ENCODE data around the gene TACC2. TPM values are rescaled to one million over a fixed set of nuclear protein-coding genes. Genes with fewer than 3 reads are reported as not detected.

Gene TACC2
- total RNA-seq, 2 experiments from 2014 or later = not detected

GRCh38 chr10:122181041-122181732, 192.2 kb downstream of the TACC2 start:
- Histone ChIP-seq H3K4me2 (ENCODE audit: low read length) (no peak overlapping the region), H3K27ac (ENCODE audit: low read depth, low read length, poor library complexity, severe bottlenecking) (no peak overlapping the region), H3K4me3 (ENCODE audit: low read depth, low read length, poor library complexity, severe bottlenecking) (no peak overlapping the region), H4K20me1 (ENCODE audit: insufficient read depth, low read length) (no peaks in the 10 kb centered on the region), H3K79me2 (ENCODE audit: insufficient read depth, low read depth, low read length) (no peaks in the 10 kb centered on the region), H3K9me3 (ENCODE audit: low read length) (no peaks in the 10 kb centered on the region), H3K4me1 (ENCODE audit: insufficient read depth, low read length, poor library complexity, severe bottlenecking) (no peaks in the 10 kb centered on the region), H3K36me3 (ENCODE audit: insufficient read depth, low read length) (no peaks in the 10 kb centered on the region), H2AFZ (ENCODE audit: low read length) (no peak overlapping the region), H3K9me2 (ENCODE audit: insufficient read depth, low read length) (no peaks in the 10 kb centered on the region)
- no peak for TF ChIP-seq EZH2phosphoT487 (IDR thresholded peaks at IDR 0.05; ENCODE audit: borderline replicate concordance, low read depth, low read length)
- TF ChIP-seq CTCF (conservative IDR thresholded peaks at IDR 0.05; ENCODE audit: low read length) = no peak
- CTCF ChIA-PET (ENCODE audit: unreplicated experiment) = no interaction called here
- DNase-seq (ENCODE audit: low spot score) = no peak
- BruUV-seq (replicated peaks) = no TSS peak
- intact Hi-C loops (cut with micrococcal nuclease; ENCODE audit: unreplicated experiment) = no loop called here
- POLR2A ChIA-PET = no interaction called here

- BruUV-seq (replicated peaks) = no TSS peak
- no peak for DNase-seq (ENCODE audit: low spot score)
- CTCF ChIA-PET (ENCODE audit: unreplicated experiment) = no interaction called here
- Histone ChIP-seq H2AFZ (ENCODE audit: low read length) (no peak overlapping the region), H3K9me2 (ENCODE audit: insufficient read depth, low read length) (no peaks in the 10 kb centered on the region), H3K4me3 (ENCODE audit: low read depth, low read length, poor library complexity, severe bottlenecking) (no peak overlapping the region), H3K4me1 (ENCODE audit: insufficient read depth, low read length, poor library complexity, severe bottlenecking) (no peaks in the 10 kb centered on the region), H4K20me1 (ENCODE audit: insufficient read depth, low read length) (no peaks in the 10 kb centered on the region), H3K9me3 (ENCODE audit: low read length) (no peaks in the 10 kb centered on the region), H3K36me3 (ENCODE audit: insufficient read depth, low read length) (no peaks in the 10 kb centered on the region), H3K27ac (ENCODE audit: low read depth, low read length, poor library complexity, severe bottlenecking) (no peak overlapping the region), H3K4me2 (ENCODE audit: low read length) (no peak overlapping the region), H3K79me2 (ENCODE audit: insufficient read depth, low read depth, low read length) (no peaks in the 10 kb centered on the region)
- POLR2A ChIA-PET = no interaction called here
- intact Hi-C loops (cut with micrococcal nuclease; ENCODE audit: unreplicated experiment) = no loop called here
- TF ChIP-seq CTCF (conservative IDR thresholded peaks at IDR 0.05; ENCODE audit: low read length) (no peak), EZH2phosphoT487 (IDR thresholded peaks at IDR 0.05; ENCODE audit: borderline replicate concordance, low read depth, low read length) (no peak)
Observed at GRCh38 chr10:122181876-122182275, 192.9 kb downstream of the TACC2 start.

- H3K4me3 ChIP-seq (ENCODE audit: low read depth, low read length, poor library complexity, severe bottlenecking) = no peak overlapping the region
- TF ChIP-seq EZH2phosphoT487 (IDR thresholded peaks at IDR 0.05; ENCODE audit: borderline replicate concordance, low read depth, low read length) = no peak
- TF ChIP-seq CTCF (conservative IDR thresholded peaks at IDR 0.05; ENCODE audit: low read length) = no peak
- ChIA-PET CTCF (ENCODE audit: unreplicated experiment) (no interaction called here), POLR2A (no interaction called here)
- no peak overlapping the region for H3K27ac ChIP-seq (ENCODE audit: low read depth, low read length, poor library complexity, severe bottlenecking)
- DNase-seq (ENCODE audit: low spot score) = no peak
- BruUV-seq (replicated peaks) = no TSS peak
- H3K9me3 ChIP-seq (ENCODE audit: low read length) = no peaks in the 10 kb centered on the region
- no peaks in the 10 kb centered on the region for H3K79me2 ChIP-seq (ENCODE audit: insufficient read depth, low read depth, low read length)
- H4K20me1 ChIP-seq (ENCODE audit: insufficient read depth, low read length) = no peaks in the 10 kb centered on the region
- no peak overlapping the region for H2AFZ ChIP-seq (ENCODE audit: low read length)
- no peaks in the 10 kb centered on the region for H3K9me2 ChIP-seq (ENCODE audit: insufficient read depth, low read length)
- no peaks in the 10 kb centered on the region for H3K4me1 ChIP-seq (ENCODE audit: insufficient read depth, low read length, poor library complexity, severe bottlenecking)
- intact Hi-C loops (cut with micrococcal nuclease; ENCODE audit: unreplicated experiment) = no loop called here
- H3K4me2 ChIP-seq (ENCODE audit: low read length) = no peak overlapping the region
- H3K36me3 ChIP-seq (ENCODE audit: insufficient read depth, low read length) = no peaks in the 10 kb centered on the region
Observed at GRCh38 chr10:122182308-122182707, 193.3 kb downstream of the TACC2 start.

All from OCI-LY7 (cell line).